H9 (cell line): ENCODE data around the gene GIPC2. TPM values are rescaled to one million over a fixed set of nuclear protein-coding genes. Genes with fewer than 3 reads are reported as not detected.

Experiments used
- DNase-seq: peaks from one replicate; pipeline ENCODE4 v3.0.0-alpha.2; 2017
- H2AFZ ChIP-seq: one replicate; pipeline ENCODE4 v1.6.1; 2013; ENCODE audit warnings: mild to moderate bottlenecking, low read length, control low read depth, moderate library complexity
- H2AK5ac ChIP-seq: 2 replicates; pipeline ENCODE4 v1.6.1; 2013; ENCODE audit warnings: low read length, control low read depth, mixed read lengths; ENCODE audit not compliant: insufficient read length
- H2BK120ac ChIP-seq: one replicate; pipeline ENCODE4 v1.6.1; 2013; ENCODE audit warnings: low read depth, mild to moderate bottlenecking, low read length, control low read depth, inconsistent platforms; ENCODE audit not compliant: poor library complexity, severe bottlenecking
- H2BK12ac ChIP-seq: 2 replicates; pipeline ENCODE4 v1.6.1; 2013; ENCODE audit warnings: low read length, control low read depth, mixed read lengths, low read depth; ENCODE audit not compliant: insufficient read length
- H2BK15ac ChIP-seq: 2 replicates; pipeline ENCODE4 v1.6.1; 2013; ENCODE audit warnings: low read depth, low read length, control low read depth
- H2BK20ac ChIP-seq: one replicate; pipeline ENCODE4 v1.6.1; 2013; ENCODE audit warnings: low read depth, mild to moderate bottlenecking, low read length, control low read depth, inconsistent platforms; ENCODE audit not compliant: poor library complexity, severe bottlenecking
- H2BK5ac ChIP-seq: 2 replicates; pipeline ENCODE4 v1.6.1; 2013; ENCODE audit warnings: low read length, control low read depth, mixed read lengths; ENCODE audit not compliant: insufficient read length
- H3K14ac ChIP-seq: 2 replicates; pipeline ENCODE4 v1.6.1; 2013; ENCODE audit warnings: low read length, control low read depth; ENCODE audit not compliant: insufficient read depth
- H3K18ac ChIP-seq: 2 replicates; pipeline ENCODE4 v1.6.1; 2013; ENCODE audit warnings: low read depth, mild to moderate bottlenecking, mixed read lengths, low read length, control low read depth; ENCODE audit not compliant: insufficient read length
- H3K23ac ChIP-seq: 2 replicates; pipeline ENCODE4 v1.6.1; 2013; ENCODE audit warnings: low read length, control low read depth, mixed read lengths, low read depth; ENCODE audit not compliant: insufficient read length
- H3K23me2 ChIP-seq: 2 replicates; pipeline ENCODE4 v1.6.1; 2013; ENCODE audit warnings: low read depth, mild to moderate bottlenecking, mixed read lengths, low read length, control low read depth; ENCODE audit not compliant: insufficient read length, poor library complexity, severe bottlenecking
- H3K27ac ChIP-seq: 2 replicates; pipeline ENCODE4 v1.5.1; 2013; ENCODE audit warnings: low read length, control low read depth, mixed read lengths, low read depth; ENCODE audit not compliant: insufficient read length
- H3K27me3 ChIP-seq: 2 replicates; pipeline ENCODE4 v1.6.1; 2013; ENCODE audit warnings: low read length, control low read depth, inconsistent platforms; ENCODE audit not compliant: insufficient read depth
- H3K4ac ChIP-seq: 2 replicates; pipeline ENCODE4 v1.6.1; 2013; ENCODE audit warnings: low read depth, mild to moderate bottlenecking, control low read depth, inconsistent platforms, low read length, moderate library complexity
- H3K4me1 ChIP-seq: 2 replicates; pipeline ENCODE4 v1.6.1; 2013; ENCODE audit warnings: low read length, control low read depth, inconsistent platforms; ENCODE audit not compliant: insufficient read depth
- H3K4me2 ChIP-seq: 2 replicates; pipeline ENCODE4 v1.6.1; 2013; ENCODE audit warnings: low read length, control low read depth, mixed read lengths; ENCODE audit not compliant: insufficient read length, insufficient read depth
- H3K56ac ChIP-seq: 2 replicates; pipeline ENCODE4 v1.6.1; 2013; ENCODE audit warnings: low read depth, mild to moderate bottlenecking, mixed read lengths, low read length, control low read depth; ENCODE audit not compliant: insufficient read length
- H3K79me1 ChIP-seq: 2 replicates; pipeline ENCODE4 v1.6.1; 2013; ENCODE audit warnings: low read depth, mild to moderate bottlenecking, moderate library complexity, low read length, control low read depth, inconsistent platforms; ENCODE audit not compliant: insufficient read depth, poor library complexity, severe bottlenecking
- H3K79me2 ChIP-seq: 2 replicates; pipeline ENCODE4 v1.6.1; 2013; ENCODE audit warnings: low read length, control low read depth, inconsistent platforms; ENCODE audit not compliant: insufficient read depth
- H3K9ac ChIP-seq: 2 replicates; pipeline ENCODE4 v1.6.1; 2013; ENCODE audit warnings: low read length, control low read depth, mixed read lengths; ENCODE audit not compliant: insufficient read length; ENCODE audit errors: extremely low read depth
- H3K9me3 ChIP-seq: one replicate; pipeline ENCODE4 v1.6.1; 2013; ENCODE audit warnings: low read depth, low read length, inconsistent platforms; ENCODE audit not compliant: control insufficient read depth
- H3T11ph ChIP-seq: one replicate; pipeline ENCODE4 v1.6.1; 2013; ENCODE audit warnings: mild to moderate bottlenecking, low read length, control low read depth, inconsistent platforms
- H4K20me1 ChIP-seq: one replicate; pipeline ENCODE4 v1.6.1; 2013; ENCODE audit not compliant: control insufficient read depth, insufficient read length, insufficient read depth
- H4K5ac ChIP-seq: 2 replicates; pipeline ENCODE4 v1.6.1; 2013; ENCODE audit warnings: low read depth, mild to moderate bottlenecking, mixed read lengths, low read length, control low read depth; ENCODE audit not compliant: insufficient read length
- H4K8ac ChIP-seq: replicated peaks from 2 replicates; pipeline ENCODE4 v1.6.1; 2013; ENCODE audit warnings: low read length, control low read depth, mixed read lengths, low read depth; ENCODE audit not compliant: insufficient read length
- H4K91ac ChIP-seq: 2 replicates; pipeline ENCODE4 v1.6.1; 2013; ENCODE audit warnings: low read depth, mild to moderate bottlenecking, moderate library complexity, mixed read lengths, low read length, control low read depth; ENCODE audit not compliant: insufficient read length
- H3K27ac Mint-ChIP-seq, 3 experiments: 2 replicates in 2 of 3; 3 replicates in 1 of 3; pipeline ENCODE4 v1.8.0; 2020 to 2021; ENCODE audit warnings: mixed read lengths in 3 of 3, mild to moderate bottlenecking in 1 of 3, moderate library complexity in 1 of 3
- H3K27me3 Mint-ChIP-seq: 2 replicates; pipeline ENCODE4 v1.8.0; 2021; ENCODE audit warnings: low read depth, mild to moderate bottlenecking, moderate library complexity, mixed read lengths
- H3K36me3 Mint-ChIP-seq, 3 experiments: 2 replicates in 2 of 3; 3 replicates in 1 of 3; pipeline ENCODE4 v1.8.0; 2020 to 2021; ENCODE audit warnings: low read depth in 3 of 3, mixed read lengths in 3 of 3; ENCODE audit not compliant: insufficient read depth in 1 of 3
- H3K4me1 Mint-ChIP-seq, 2 experiments: 2 replicates each; pipeline ENCODE4 v1.8.0; 2020; ENCODE audit warnings: mixed read lengths in 2 of 2
- H3K4me3 Mint-ChIP-seq, 2 experiments: 2 replicates in 1 of 2; 3 replicates in 1 of 2; pipeline ENCODE4 v1.8.0; 2020 to 2021; ENCODE audit warnings: mild to moderate bottlenecking in 2 of 2, mixed read lengths in 2 of 2, moderate library complexity in 1 of 2
- H3K9me3 Mint-ChIP-seq, 2 experiments: 2 replicates in 1 of 2; 3 replicates in 1 of 2; pipeline ENCODE4 v1.8.0; 2020; ENCODE audit warnings: mild to moderate bottlenecking in 2 of 2, mixed read lengths in 2 of 2, moderate library complexity in 1 of 2
- WGBS: extraction: QIAGEN DNeasy Blood & Tissue Kit; methylation state at CpG from one replicate; pipeline ENCODE4 v1.1.7; 2013; ENCODE audit warnings: missing lambda C conversion rate, low lambda C conversion rate, mixed read lengths; ENCODE audit not compliant: insufficient read length; ENCODE audit errors: extremely low coverage; 5-methylcytosine and 5-hydroxymethylcytosine counted together
- total RNA-seq: library from RNA; stranded (reverse); gene quantifications from 2 replicates; pipeline ENCODE4 v1.2.1, GENCODE V29; 2021
- TF ChIP-seq, protein P1 (sequence below): fragments of 200-600 bp; sonication (generic); conservative IDR thresholded peaks from 3 replicates; pipeline ENCODE4 v1.8.0; 2021; ENCODE audit warnings: antibody characterized with exemption, mild to moderate bottlenecking

GIPC2 gene
- total RNA-seq, 1 experiment from 2014 or later: 0.85 TPM

DNA sequence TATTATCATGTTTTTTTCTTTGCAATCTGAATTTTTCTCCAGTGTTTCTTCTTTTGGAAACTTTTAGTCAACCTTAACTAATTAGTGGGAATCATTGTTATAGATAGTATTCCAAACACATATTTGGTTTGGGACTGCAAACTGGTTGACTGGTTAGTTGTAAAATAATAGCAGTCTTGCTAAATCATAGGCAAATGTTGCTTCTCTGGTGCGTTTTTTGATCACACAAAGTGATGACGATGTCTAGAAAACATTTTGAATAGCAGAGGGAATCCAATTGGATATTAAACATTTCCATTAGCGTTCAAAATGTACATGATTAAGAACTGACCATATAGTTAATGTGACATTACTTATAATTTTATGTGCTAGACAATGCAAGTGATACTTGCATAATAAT is 36.5 kb upstream of the GIPC2 start:
- no peak overlapping the region for H2AK5ac ChIP-seq
- no peaks in the 10 kb centered on the region for H3K79me1 ChIP-seq
- TF ChIP-seq, protein P1, sequence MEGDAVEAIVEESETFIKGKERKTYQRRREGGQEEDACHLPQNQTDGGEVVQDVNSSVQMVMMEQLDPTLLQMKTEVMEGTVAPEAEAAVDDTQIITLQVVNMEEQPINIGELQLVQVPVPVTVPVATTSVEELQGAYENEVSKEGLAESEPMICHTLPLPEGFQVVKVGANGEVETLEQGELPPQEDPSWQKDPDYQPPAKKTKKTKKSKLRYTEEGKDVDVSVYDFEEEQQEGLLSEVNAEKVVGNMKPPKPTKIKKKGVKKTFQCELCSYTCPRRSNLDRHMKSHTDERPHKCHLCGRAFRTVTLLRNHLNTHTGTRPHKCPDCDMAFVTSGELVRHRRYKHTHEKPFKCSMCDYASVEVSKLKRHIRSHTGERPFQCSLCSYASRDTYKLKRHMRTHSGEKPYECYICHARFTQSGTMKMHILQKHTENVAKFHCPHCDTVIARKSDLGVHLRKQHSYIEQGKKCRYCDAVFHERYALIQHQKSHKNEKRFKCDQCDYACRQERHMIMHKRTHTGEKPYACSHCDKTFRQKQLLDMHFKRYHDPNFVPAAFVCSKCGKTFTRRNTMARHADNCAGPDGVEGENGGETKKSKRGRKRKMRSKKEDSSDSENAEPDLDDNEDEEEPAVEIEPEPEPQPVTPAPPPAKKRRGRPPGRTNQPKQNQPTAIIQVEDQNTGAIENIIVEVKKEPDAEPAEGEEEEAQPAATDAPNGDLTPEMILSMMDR: no peak
- H3K27ac Mint-ChIP-seq: no peak overlapping the region
- H2BK12ac ChIP-seq: no peak overlapping the region
- no peak overlapping the region for H2AFZ ChIP-seq
- H3K4me3 Mint-ChIP-seq: no peak overlapping the region
- H3K27ac ChIP-seq: no peak overlapping the region
- no peaks in the 10 kb centered on the region for H4K20me1 ChIP-seq
- H3K27me3 ChIP-seq: no peaks in the 10 kb centered on the region
- H2BK120ac ChIP-seq: no peak overlapping the region
- no peaks in the 10 kb centered on the region for H3K4me1 ChIP-seq
- H3K4me2 ChIP-seq: no peak overlapping the region
- no peak overlapping the region for H2BK15ac ChIP-seq
- H3K4ac ChIP-seq: no peak overlapping the region
- H3K79me2 ChIP-seq: no peaks in the 10 kb centered on the region
- no peak overlapping the region for H3K18ac ChIP-seq
- no peak for DNase-seq
- H3K23me2 ChIP-seq: peaks cover 2% of the 10 kb centered on the region
- H4K5ac ChIP-seq: no peak overlapping the region
- H3K9me3 Mint-ChIP-seq: peaks cover 0 to 2% of the 10 kb centered on the region in 2 experiments; a peak in 2 of 5 replicates
- H4K91ac ChIP-seq: no peak overlapping the region
- H3K36me3 Mint-ChIP-seq: peaks cover 2 to 5% (median 5%) of the 10 kb centered on the region in 3 experiments; a peak in 6 of 7 replicates
- H3T11ph ChIP-seq: no peak overlapping the region
- H3K56ac ChIP-seq: no peak overlapping the region
- H3K9me3 ChIP-seq: no peaks in the 10 kb centered on the region
- no peak overlapping the region for H3K9ac ChIP-seq
- H2BK20ac ChIP-seq: no peak overlapping the region
- no peak overlapping the region for H2BK5ac ChIP-seq
- H3K27me3 Mint-ChIP-seq: no peaks in the 10 kb centered on the region; the same call in 1 of the 2 replicates
- WGBS: no CpG with 5 or more reads among the region's 3 CpGs
- no peak overlapping the region for H3K23ac ChIP-seq
- no peak overlapping the region for H4K8ac ChIP-seq
- H3K14ac ChIP-seq: no peak overlapping the region
- H3K4me1 Mint-ChIP-seq: peaks cover 14 to 19% of the 10 kb centered on the region in 2 experiments
